Sigmoid colon (tissue), 3 donors: Measurements from ENCODE around the gene CCNY.

ENCODE experiments used
- CTCF ChIP-seq, 4 experiments: fragments of 450-650 bp in 3 of 4; fragments of 200-600 bp in 1 of 4; IDR thresholded peaks; one replicate each; pipeline ENCODE4 v1.5.1; 2016 to 2019; ENCODE audit warnings: antibody characterized with exemption in 4 of 4, mild to moderate bottlenecking in 3 of 4, moderate library complexity in 2 of 4
- POLR2A ChIP-seq, 2 donors: fragments of 450-650 bp; IDR thresholded peaks; one replicate each; pipeline ENCODE4 v1.6.1; 2016; ENCODE audit warnings: antibody characterized with exemption in 2 of 2, mild to moderate bottlenecking in 2 of 2, moderate library complexity in 2 of 2

GRCh38 chr10:35438718-35439571 is 102.6 kb downstream of the CCNY start:
- TF ChIP-seq CTCF (IDR thresholded peaks at IDR 0.05) (no peak), POLR2A (IDR thresholded peaks at IDR 0.05) (no peak)
